HepG2 (cell line): ENCODE data around the gene FPGS. TPM values are rescaled to one million over a fixed set of nuclear protein-coding genes. Genes with fewer than 3 reads are reported as not detected.
A peak's percentile ranks its signal among the peaks of the same experiment; 100 is the strongest.

Experiments used
- AHR ChIP-seq: IDR thresholded peaks from 2 replicates; pipeline ENCODE4 v1.6.1; 2018; ENCODE audit warnings: missing genetic modification reagents, missing compliant biosample characterization
- ARNTL ChIP-seq: sonication (generic); formaldehyde crosslinking; IDR thresholded peaks from 2 replicates; pipeline ENCODE4 v1.4.0; 2020; ENCODE audit warnings: mild to moderate bottlenecking, missing genetic modification reagents
- BHLHE40 ChIP-seq: IDR thresholded peaks from 2 replicates; pipeline ENCODE4 v1.6.1; 2011; ENCODE audit warnings: low read length, improper control_type of control experiment
- FOXC1 ChIP-seq: sonication (generic); formaldehyde crosslinking; IDR thresholded peaks from 2 replicates; pipeline ENCODE4 v1.8.0; 2022; ENCODE audit warnings: mild to moderate bottlenecking, missing genetic modification reagents, borderline replicate concordance
- GABPA ChIP-seq, 2 experiments: IDR thresholded peaks; 2 replicates each; pipeline ENCODE4 v1.6.1; 2011 to 2016; ENCODE audit warnings: low read depth in 2 of 2, low read length in 1 of 2, missing biosample characterization in 1 of 2, missing genetic modification characterization in 1 of 2
- GLMP ChIP-seq: sonication (generic); formaldehyde crosslinking; IDR thresholded peaks from 2 replicates; pipeline ENCODE4 v1.9.0; 2021; ENCODE audit warnings: missing genetic modification reagents, mild to moderate bottlenecking, borderline replicate concordance
- HDAC1 ChIP-seq: sonication (generic); formaldehyde crosslinking; IDR thresholded peaks from 2 replicates; pipeline ENCODE4 v1.5.1; 2020; ENCODE audit warnings: mild to moderate bottlenecking, missing genetic modification reagents
- KDM5B ChIP-seq: sonication (generic); formaldehyde crosslinking; IDR thresholded peaks from 2 replicates; pipeline ENCODE4 v1.4.0; 2020; ENCODE audit warnings: missing genetic modification reagents, mild to moderate bottlenecking, borderline replicate concordance
- MLX ChIP-seq: IDR thresholded peaks from 2 replicates; pipeline ENCODE4 v1.6.1; 2016
- MYC ChIP-seq: sonication (generic); formaldehyde crosslinking; IDR thresholded peaks from 2 replicates; pipeline ENCODE4 v1.9.0; 2021; ENCODE audit warnings: missing genetic modification reagents, borderline replicate concordance
- NFATC3 ChIP-seq: sonication (generic); formaldehyde crosslinking; IDR thresholded peaks from 2 replicates; pipeline ENCODE4 v1.5.1; 2020; ENCODE audit warnings: mild to moderate bottlenecking, missing genetic modification reagents
- NR2F2 ChIP-seq: IDR thresholded peaks from 2 replicates; pipeline ENCODE4 v1.6.1; 2012; ENCODE audit warnings: low read depth, inconsistent platforms, borderline replicate concordance
- RAD21 ChIP-seq: fragments of 450-650 bp; formaldehyde crosslinking; IDR thresholded peaks from 2 replicates; pipeline ENCODE4 v1.5.0; 2020; ENCODE audit warnings: mild to moderate bottlenecking
- RCOR2 ChIP-seq: IDR thresholded peaks from 2 replicates; pipeline ENCODE4 v1.6.1; 2016; ENCODE audit warnings: missing biosample characterization, missing genetic modification reagents
- RXRB ChIP-seq: IDR thresholded peaks from 2 replicates; pipeline ENCODE4 v1.6.1; 2016; ENCODE audit warnings: borderline replicate concordance, missing genetic modification reagents, missing compliant biosample characterization
- ZBTB37 ChIP-seq: sonication (generic); formaldehyde crosslinking; IDR thresholded peaks from 2 replicates; pipeline ENCODE4 v1.4.0; 2020; ENCODE audit warnings: mild to moderate bottlenecking, missing genetic modification reagents
- ZFX ChIP-seq: sonication (generic); formaldehyde crosslinking; IDR thresholded peaks from 2 replicates; pipeline ENCODE4 v1.4.0; 2020; ENCODE audit warnings: mild to moderate bottlenecking, low read depth, missing genetic modification reagents, moderate library complexity
- ZFY ChIP-seq: sonication (generic); formaldehyde crosslinking; IDR thresholded peaks from 2 replicates; pipeline ENCODE4 v1.4.0; 2020; ENCODE audit warnings: missing genetic modification reagents
- ZNF12 ChIP-seq: sonication (generic); formaldehyde crosslinking; IDR thresholded peaks from 2 replicates; pipeline ENCODE4 v1.5.0; 2020; ENCODE audit warnings: missing genetic modification reagents
- ZNF331 ChIP-seq: sonication (generic); formaldehyde crosslinking; IDR thresholded peaks from 2 replicates; pipeline ENCODE4 v1.4.0; 2020; ENCODE audit warnings: missing genetic modification reagents
- ZNF430 ChIP-seq: sonication (generic); formaldehyde crosslinking; IDR thresholded peaks from 2 replicates; pipeline ENCODE4 v1.9.0; 2021; ENCODE audit warnings: mild to moderate bottlenecking, missing genetic modification reagents
- ZNF710 ChIP-seq: sonication (generic); formaldehyde crosslinking; IDR thresholded peaks from 2 replicates; pipeline ENCODE4 v1.5.0; 2020; ENCODE audit warnings: mild to moderate bottlenecking, missing genetic modification reagents, borderline replicate concordance
- ZNF761 ChIP-seq: sonication (generic); formaldehyde crosslinking; conservative IDR thresholded peaks from 2 replicates; pipeline ENCODE4 v1.4.0; 2020; ENCODE audit warnings: mild to moderate bottlenecking, missing genetic modification reagents
- ZSCAN20 ChIP-seq: sonication (generic); formaldehyde crosslinking; IDR thresholded peaks from 2 replicates; pipeline ENCODE4 v1.4.0; 2020; ENCODE audit warnings: missing genetic modification reagents, mild to moderate bottlenecking, borderline replicate concordance
- ZSCAN30 ChIP-seq: sonication (generic); formaldehyde crosslinking; IDR thresholded peaks from 2 replicates; pipeline ENCODE4 v1.5.0; 2020; ENCODE audit warnings: mild to moderate bottlenecking, missing genetic modification reagents
- polyA plus RNA-seq, 8 experiments: library from polyadenylated mRNA; depleted of rRNA in 3 of 8; stranded (reverse) in 7 of 8; unstranded in 1 of 8; fragments of >200 nt; fragmentation: Illumina TruSeq in 4 of 8; extraction: Trizol in 4 of 8; gene quantifications; 2 replicates each; pipeline versions ENCODE4 v1.2.1 to v1.2.3, GENCODE V29; 2011 to 2016; ENCODE audit warnings: low read depth in 4 of 8, missing spikeins in 1 of 8, mixed read lengths in 1 of 8; ENCODE audit not compliant: insufficient read depth in 1 of 8
- total RNA-seq, 5 experiments: library from RNA; depleted of rRNA; stranded (reverse); fragments of >200 nt; fragmentation: Illumina TruSeq; extraction: Trizol; gene quantifications; 2 replicates each; pipeline ENCODE4 v1.2.3, GENCODE V29; 2016; ENCODE audit warnings: low read depth in 1 of 5

FPGS gene
- total and polyA plus RNA-seq, 2 of the 13 experiments (the other 11 are each of a cell fraction or from before 2014, with no cell fraction given) = 35.6 to 36.8 TPM

GRCh38 chr9:127862075-127863011 lies 59.7 kb downstream of the FPGS start (continued):
- TF ChIP-seq ZNF710 (CRISPR knock-in tag) = no peak
- TF ChIP-seq RAD21 (CRISPR knock-in tag) = no peak
- peak; percentile 59 for TF ChIP-seq BHLHE40
- TF ChIP-seq FOXC1 (CRISPR knock-in tag) = 0 out of 2 replicates have a peak, but pooled peaks have one; percentile 60
- TF ChIP-seq ZNF12 (CRISPR knock-in tag) = no peak
- no peak for TF ChIP-seq ZBTB37 (CRISPR knock-in tag)
- TF ChIP-seq ZNF331 = no peak
- TF ChIP-seq GABPA (IDR thresholded peaks at IDR 0.05; ENCODE audit: low read depth, low read length) = no peak
- peak; percentile 65 for TF ChIP-seq GABPA (CRISPR knock-in tag; IDR thresholded peaks at IDR 0.05; ENCODE audit: low read depth)
- no peak for TF ChIP-seq ZSCAN30 (CRISPR knock-in tag)
- no peak for TF ChIP-seq AHR (CRISPR knock-in tag)
- peak; percentile 75 for TF ChIP-seq RXRB
- 0 out of 2 replicates have a peak, but pooled peaks have one; percentile 33 for TF ChIP-seq ZNF430 (CRISPR knock-in tag)
- TF ChIP-seq MLX = peak; percentile 63
- TF ChIP-seq KDM5B (CRISPR knock-in tag) = no peak
- TF ChIP-seq ZNF761 (CRISPR knock-in tag) = no peak
- peak; percentile 84 for TF ChIP-seq ARNTL (CRISPR knock-in tag)
- TF ChIP-seq MYC (CRISPR knock-in tag) = peak; percentile 60; the same call in 1 of the 2 replicates
- no peak for TF ChIP-seq GLMP (CRISPR knock-in tag)
- peak; percentile 53 for TF ChIP-seq ZFY (CRISPR knock-in tag)
- TF ChIP-seq NR2F2 = no peak
- peak; percentile 75 for TF ChIP-seq ZFX (CRISPR knock-in tag)
- TF ChIP-seq RCOR2 = 0 out of 2 replicates have a peak, but pooled peaks have one; percentile 26
- peak; percentile 32; the same call in 1 of the 2 replicates for TF ChIP-seq HDAC1 (CRISPR knock-in tag)
- no peak for TF ChIP-seq ZSCAN20 (CRISPR knock-in tag)
- no peak for TF ChIP-seq NFATC3 (CRISPR knock-in tag)
